Body of pancreas (tissue), 4 donors: Measurements from ENCODE around the gene SYK.

Source experiments
- CTCF ChIP-seq, 7 experiments: fragments of 450-650 bp in 4 of 7; fragments of 200-600 bp in 3 of 7; sonication (generic) in 3 of 7; IDR thresholded peaks; one replicate each; pipeline ENCODE4 v1.5.1; 2016 to 2019; ENCODE audit warnings: antibody characterized with exemption in 7 of 7
- POLR2A ChIP-seq, 3 donors: fragments of 450-650 bp; IDR thresholded peaks; one replicate each; pipeline ENCODE4 v1.6.1; 2016; ENCODE audit warnings: antibody characterized with exemption in 3 of 3, mild to moderate bottlenecking in 2 of 3

- TF ChIP-seq CTCF (IDR thresholded peaks at IDR 0.05) = no peak
- TF ChIP-seq POLR2A (IDR thresholded peaks at IDR 0.05) = no peak
Measured at GRCh38 chr9:90941661-90942060, 140.0 kb downstream of the SYK start.
